Measurements from ENCODE around the gene AGAP1.

AGAP1 gene

GRCh38 chr2:235534678-235535422 lies 41.0 kb downstream of the AGAP1 start:
- DNase-seq, result no peak

DNA sequence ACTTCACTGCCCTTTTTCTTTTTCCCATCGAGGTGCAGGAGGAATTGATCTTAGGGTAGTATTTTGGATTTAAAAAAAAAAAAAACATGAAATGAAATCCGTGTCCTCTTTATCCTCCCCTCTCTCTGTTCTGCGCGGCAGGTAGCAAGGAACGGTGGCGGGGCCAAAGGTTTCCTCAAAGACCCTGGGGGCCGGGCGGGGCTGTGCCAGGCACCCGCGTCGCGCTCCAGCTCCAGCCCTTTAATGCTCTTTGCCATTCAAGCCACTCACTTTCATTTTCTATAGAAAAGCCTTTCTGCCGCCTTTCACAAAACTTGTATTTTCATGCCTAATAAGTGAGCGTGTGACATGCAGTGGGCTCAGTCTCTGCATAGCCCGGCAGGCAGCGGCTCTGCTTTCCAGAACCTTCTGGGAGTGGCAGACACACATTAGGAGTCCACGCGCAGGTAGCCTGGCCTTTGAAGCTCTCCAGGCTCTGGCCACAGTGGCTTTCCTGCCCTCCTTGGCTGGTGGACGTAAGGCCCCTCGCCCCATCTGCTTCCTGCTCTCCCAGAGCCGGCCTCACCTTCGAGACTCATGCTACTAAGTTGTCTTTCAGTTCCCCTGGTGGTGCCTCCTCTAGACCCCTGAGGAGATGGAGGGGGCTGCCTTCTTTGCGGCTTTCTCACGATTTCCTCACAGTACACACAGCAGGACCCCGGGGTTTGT lies 41.7 kb downstream of the AGAP1 start:
- DNase-seq, result no peak

DNA sequence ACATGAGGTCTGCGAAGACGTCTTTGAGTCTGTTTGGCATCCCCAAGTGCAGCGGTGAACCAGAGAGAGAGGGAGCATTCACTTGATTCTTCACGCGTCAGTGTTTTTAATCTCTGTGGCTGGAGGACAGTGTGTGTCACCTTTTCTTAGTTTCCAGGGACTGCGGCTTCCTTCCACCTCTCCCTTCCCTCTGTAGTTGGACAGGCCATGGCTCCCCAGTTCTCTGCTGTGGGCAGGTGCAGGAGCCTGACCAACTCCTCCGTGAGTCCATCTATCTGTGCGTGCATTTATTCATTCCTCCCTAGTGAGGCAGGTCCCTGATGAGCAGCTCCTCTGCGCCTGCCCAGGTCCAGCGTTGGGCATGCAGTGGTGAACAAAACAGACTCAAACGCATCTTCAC lies 42.9 kb downstream of the AGAP1 start:
- no peak for DNase-seq

- DNase-seq, result no peak
Observed at GRCh38 chr2:235537186-235537585, 43.3 kb downstream of the AGAP1 start.

DNA sequence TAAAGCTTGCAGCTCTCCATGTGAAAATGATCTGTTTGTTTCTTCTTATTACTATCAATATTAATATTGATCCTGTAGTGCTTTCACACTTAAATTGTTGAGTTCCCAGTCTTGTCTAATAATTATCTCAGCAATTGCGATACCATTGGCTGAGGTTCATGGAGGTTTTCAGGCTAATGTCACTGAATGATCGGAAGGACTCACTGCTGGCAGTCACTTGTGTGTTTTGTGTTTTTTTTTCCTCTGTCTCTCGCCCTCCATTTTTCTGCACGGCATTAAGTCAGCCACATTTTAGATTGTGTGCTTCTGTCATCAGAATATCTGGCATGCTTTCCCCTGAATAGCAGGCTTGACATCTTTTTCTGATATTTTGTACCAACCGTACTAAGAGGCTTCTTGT lies 43.7 kb downstream of the AGAP1 start:
- DNase-seq, result no peak

DNA sequence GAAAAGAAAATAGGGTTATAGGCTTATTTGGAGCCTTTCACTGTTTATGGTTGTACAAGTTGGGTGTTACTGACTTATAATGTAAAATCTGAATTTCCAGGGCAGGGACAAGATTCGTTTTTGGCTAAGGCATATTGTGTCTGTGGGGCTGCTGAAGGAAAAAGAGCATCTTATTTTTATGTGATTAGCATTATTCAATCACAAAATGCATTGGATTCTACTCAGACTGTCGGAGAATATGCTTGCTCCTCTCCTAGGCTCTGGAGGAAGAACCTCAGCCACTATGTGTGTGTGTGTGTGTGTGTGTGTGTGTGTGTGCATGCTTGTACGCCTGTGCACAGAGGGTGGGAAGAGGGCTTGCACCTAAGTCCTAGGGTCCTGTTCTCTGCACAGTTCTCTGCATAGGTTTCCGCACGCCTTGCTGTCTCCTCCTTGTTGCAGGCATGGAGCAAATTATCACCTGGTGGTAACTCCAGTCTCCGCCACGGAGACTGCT lies 44.3 kb downstream of the AGAP1 start:
- DNase-seq, result no peak

GRCh38 chr2:235538981-235539380 lies 45.1 kb downstream of the AGAP1 start:
- no peak for DNase-seq

DNA sequence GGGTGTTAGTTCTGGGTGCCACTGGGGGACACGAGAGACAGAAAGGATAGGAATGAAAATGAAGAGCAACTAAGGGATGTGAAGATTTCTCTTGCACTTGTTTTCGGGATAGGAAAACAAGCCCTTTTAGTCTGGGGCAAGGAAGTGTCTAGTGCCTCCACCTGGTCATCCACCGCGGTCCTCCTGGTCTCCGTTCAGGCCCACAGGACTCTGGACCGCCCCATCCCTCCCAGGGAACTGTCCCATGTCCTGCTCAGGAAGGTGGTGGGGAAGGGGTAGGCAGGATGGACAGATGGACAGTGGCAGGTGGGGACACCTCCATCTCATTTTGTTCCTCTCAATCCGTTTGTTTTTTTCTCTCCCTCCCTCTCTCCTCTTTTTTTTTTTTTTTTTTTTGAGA lies 45.9 kb downstream of the AGAP1 start:
- DNase-seq, result no peak

DNA sequence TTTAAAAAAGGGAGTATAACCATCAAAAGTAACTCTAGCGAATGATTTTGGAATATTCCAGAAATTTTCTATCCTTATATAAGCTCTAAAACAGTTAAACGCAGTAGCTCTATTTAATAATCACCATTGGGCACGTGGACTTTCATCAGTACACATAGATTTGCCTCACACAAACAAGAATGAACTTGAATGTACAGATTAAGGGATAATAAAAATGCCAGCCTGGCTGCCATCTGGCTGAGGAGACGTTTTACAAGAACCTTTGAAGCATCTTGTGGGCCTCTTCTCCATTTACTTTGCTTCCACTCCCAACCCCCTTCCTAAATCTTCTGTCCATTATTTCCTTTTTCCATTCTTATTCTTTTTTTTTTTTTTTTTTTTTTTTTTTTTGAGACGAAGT lies 47.2 kb downstream of the AGAP1 start:
- no peak for DNase-seq

- DNase-seq, result no peak
Observed at GRCh38 chr2:235541838-235542549, 48.2 kb downstream of the AGAP1 start.

DNA sequence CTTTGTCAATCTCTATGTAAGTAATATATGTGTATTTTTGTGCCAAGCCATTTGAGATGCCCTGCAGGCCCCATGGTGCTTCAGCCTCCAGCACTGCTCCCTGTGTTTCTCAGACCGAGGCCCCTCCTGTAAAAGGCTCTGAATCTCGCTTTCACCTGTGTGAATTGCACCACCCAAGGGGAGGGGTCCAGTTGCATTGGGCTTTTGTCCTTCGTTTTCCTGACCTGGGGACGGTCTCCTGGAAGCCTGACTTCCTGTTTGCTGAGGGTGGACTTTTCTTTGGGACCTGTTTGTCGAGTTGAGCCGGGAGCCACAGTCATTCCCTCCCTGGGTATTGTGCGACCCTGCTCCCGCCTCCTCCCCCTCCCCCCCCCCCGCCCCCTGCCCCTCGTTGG lies 48.9 kb downstream of the AGAP1 start:
- DNase-seq, result no peak

- DNase-seq, result no peak
Observed at GRCh38 chr2:235543128-235543750, 49.4 kb downstream of the AGAP1 start.

DNA sequence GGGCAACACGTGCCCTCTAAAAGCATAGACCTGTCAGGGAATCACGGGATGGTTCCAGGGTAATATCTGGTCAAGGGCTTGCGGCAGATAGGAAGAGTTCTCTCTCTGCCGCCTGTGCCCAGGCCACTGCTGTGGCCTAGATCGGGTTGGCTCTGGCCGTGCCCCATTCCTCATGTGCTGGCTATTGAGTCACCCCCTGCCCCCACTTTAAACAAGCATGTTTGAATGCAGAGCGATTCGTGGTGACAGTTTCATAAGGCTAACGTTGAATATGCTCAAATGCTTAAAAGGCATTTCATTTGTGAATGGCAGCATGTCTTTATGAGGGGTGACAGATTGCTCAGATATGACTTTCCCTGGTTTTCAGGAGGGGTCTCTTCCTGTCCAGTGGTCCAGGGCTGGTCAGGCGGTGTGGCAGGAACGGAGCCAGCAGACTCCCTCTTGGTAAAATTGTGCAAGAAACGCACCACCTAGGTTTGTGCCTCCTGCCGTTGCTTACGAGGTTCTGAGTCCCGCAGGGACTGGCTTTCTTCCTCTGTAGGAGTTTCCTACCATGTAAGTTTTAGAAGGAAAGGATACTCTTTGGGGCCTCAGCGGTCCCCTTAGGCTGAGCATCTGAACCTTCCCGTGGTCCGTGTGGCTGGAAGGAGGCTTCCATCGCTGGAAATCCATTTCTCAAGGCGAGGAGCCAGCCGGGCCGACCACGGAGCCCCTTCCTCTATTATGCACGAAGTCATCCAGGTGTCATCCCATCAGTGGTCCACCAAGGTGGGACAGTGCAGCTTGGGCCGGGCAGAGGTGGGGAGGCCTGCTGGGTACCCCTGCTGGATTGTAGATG lies 50.2 kb downstream of the AGAP1 start:
- no peak for DNase-seq

DNA sequence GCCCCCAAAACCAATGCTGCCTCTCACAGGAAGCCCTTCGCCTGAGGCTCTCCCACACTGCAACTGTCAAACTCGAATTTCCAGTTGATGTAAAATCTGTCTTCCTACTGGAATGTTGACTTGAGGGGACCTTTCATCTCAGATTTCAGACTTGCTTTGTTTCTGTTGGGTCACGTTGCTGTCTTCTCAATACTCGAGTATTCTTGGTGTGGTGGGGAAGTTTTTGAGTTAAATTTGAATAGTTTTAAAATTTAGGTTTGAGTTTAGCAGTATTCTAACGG lies 50.8 kb downstream of the AGAP1 start:
- DNase-seq, result no peak

- no peak for DNase-seq
Observed at GRCh38 chr2:235545339-235546150, 51.7 kb downstream of the AGAP1 start.

DNA sequence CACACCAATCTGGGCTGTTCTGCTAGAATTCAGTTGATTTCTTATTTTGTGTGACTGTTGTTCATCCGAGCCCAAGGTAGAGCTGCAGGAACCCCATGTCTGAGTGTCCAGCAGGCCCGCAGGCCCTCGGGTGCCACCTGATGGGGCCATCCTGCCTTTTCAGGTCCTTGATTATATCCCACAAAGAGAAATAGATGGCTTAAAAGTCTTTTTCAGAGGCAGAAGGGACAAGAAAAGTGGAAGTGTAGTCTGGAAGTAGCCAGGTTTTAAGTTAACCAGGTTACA lies 52.2 kb downstream of the AGAP1 start:
- no peak for DNase-seq

GRCh38 chr2:235546436-235546835 lies 52.6 kb downstream of the AGAP1 start:
- no peak for DNase-seq

DNA sequence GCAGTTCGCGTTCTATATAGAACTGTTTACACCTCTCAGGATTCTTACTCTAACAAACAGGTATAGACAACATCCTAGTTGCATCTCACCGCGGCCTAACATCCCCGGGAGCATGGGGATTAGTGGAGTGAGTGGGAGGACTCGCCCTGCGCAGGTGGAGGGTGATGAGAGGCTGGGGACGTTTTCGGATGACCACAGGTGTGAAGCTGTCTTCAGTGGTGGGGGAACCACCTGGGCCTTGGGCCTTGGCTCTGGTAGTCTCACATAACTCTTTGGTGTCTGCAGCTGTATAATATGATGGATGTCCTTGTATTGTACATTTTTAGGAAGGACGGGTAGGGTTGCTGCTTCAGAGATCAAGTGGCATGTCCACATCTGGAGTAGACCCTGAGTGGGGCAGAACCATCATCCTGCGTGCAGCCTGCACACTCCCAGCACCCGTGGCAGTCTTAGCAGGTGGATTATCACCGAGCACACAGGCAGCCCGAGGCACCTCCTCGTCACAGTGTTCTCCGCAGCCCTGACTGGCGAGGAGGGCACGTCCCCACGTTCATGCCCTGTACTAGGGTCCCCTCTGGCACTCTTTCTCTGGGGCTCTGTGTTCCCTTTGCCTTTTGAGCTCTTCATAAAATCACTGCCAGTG lies 56.0 kb downstream of the AGAP1 start:
- no peak for DNase-seq

DNA sequence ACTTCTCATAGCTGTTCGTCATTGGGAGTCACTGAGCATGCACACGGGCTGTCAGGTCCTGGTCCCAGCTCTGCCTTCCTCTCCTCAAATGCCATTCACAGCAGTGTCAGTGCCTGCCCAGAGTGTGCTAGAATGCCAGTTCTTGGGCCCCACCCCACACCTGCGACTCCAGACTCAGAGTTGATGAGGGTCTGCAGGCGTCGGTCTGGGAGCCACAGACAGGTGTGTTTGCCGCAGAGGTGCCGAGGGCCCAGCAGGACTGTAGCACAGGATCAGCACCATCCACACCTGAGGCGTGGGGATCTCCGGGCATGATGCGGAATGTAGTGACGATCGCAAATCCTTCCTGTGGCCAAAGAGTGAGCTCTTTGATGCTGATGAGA lies 56.5 kb downstream of the AGAP1 start:
- no peak for DNase-seq

- DNase-seq, result no peak
Observed at GRCh38 chr2:235550946-235551345, 57.1 kb downstream of the AGAP1 start.

- no peak for DNase-seq
Observed at GRCh38 chr2:235551965-235552364, 58.1 kb downstream of the AGAP1 start.

DNA sequence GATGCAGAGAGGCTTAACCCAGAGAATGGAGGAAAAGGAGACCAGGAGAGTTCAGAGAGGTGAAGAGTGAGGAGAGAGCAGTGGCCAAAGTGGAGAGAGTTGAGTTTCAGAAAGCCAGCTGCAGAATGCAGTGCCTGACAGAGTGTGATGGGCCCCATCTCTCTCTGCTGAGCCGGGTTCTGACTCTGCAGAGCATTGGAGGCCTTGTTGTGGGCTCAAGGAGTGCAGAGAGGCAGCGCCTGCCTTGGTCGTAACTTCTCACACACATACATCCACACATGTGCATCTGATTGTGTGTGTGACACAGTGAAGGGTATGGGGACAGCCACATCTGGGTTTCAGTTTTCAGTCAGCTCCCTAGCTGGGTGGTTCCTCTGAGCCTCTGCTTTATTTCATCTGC lies 58.8 kb downstream of the AGAP1 start:
- no peak for DNase-seq
